Effector memory CD8-positive, alpha-beta T cell (primary cell): Measurements from ENCODE around the gene CDK19.
"Not testable (repeated sequence)": the region's sequence is repeated elsewhere in the genome, so short reads cannot be mapped to it uniquely, and the experiment has no call there.

ENCODE experiments used
- ATAC-seq: fragments of 150-1000 bp; cut with Tn5 transposase; replicated peaks from 2 replicates; pipeline ENCODE4 v1.10.0; 2021; ENCODE audit warnings: mild to moderate bottlenecking, moderate library complexity
- DNase-seq, 3 experiments: peaks; one replicate each; pipeline ENCODE4 v3.0.0; 2021
- H3K27ac Mint-ChIP-seq, 2 donors: one replicate each; pipeline ENCODE4 v1.8.0; 2022; ENCODE audit warnings: mild to moderate bottlenecking in 2 of 2, mixed read lengths in 2 of 2, moderate library complexity in 2 of 2
- H3K27me3 Mint-ChIP-seq, 2 donors: one replicate each; pipeline ENCODE4 v1.8.0; 2022; ENCODE audit warnings: mixed read lengths in 2 of 2
- H3K36me3 Mint-ChIP-seq: one replicate; pipeline ENCODE4 v1.8.0; 2022; ENCODE audit warnings: mild to moderate bottlenecking, moderate library complexity, mixed read lengths; ENCODE audit not compliant: insufficient read depth
- H3K4me1 Mint-ChIP-seq, 2 donors: one replicate each; pipeline ENCODE4 v1.8.0; 2022; ENCODE audit warnings: low read depth in 2 of 2, mixed read lengths in 2 of 2
- H3K4me3 Mint-ChIP-seq, 2 donors: one replicate each; pipeline ENCODE4 v1.8.0; 2022; ENCODE audit warnings: mild to moderate bottlenecking in 2 of 2, mixed read lengths in 2 of 2, moderate library complexity in 2 of 2
- H3K9me3 Mint-ChIP-seq, 2 donors: one replicate each; pipeline ENCODE4 v1.8.0; 2022; ENCODE audit warnings: mixed read lengths in 2 of 2

Gene CDK19

GRCh38 chr6:110600640-110601039, 214.6 kb downstream of the CDK19 start:
- H3K27ac Mint-ChIP-seq, H3K4me3 Mint-ChIP-seq, ATAC-seq: not testable (repeated sequence)

GRCh38 chr6:110597761-110598160, 217.5 kb downstream of the CDK19 start:
- Mint-ChIP-seq H3K4me1 (no peaks in the 10 kb centered on the region), H3K27me3 (no peaks in the 10 kb centered on the region), H3K36me3 (no peaks in the 10 kb centered on the region), H3K4me3 (no peak overlapping the region), H3K9me3 (peaks cover 0 to 2% of the 10 kb centered on the region in 2 donors), H3K27ac (no peak overlapping the region)
- ATAC-seq = no peak
- DNase-seq = no peak

More at GRCh38 chr6:110600640-110601039, 214.6 kb downstream of the CDK19 start:
- H3K4me1 Mint-ChIP-seq, DNase-seq, H3K36me3 Mint-ChIP-seq, H3K27me3 Mint-ChIP-seq, H3K9me3 Mint-ChIP-seq: not testable (repeated sequence)

- Mint-ChIP-seq H3K36me3 (no peaks in the 10 kb centered on the region), H3K9me3 (peaks cover 0 to 2% of the 10 kb centered on the region in 2 donors), H3K27ac (no peak overlapping the region), H3K4me1 (no peaks in the 10 kb centered on the region), H3K4me3 (no peak overlapping the region), H3K27me3 (no peaks in the 10 kb centered on the region)
- DNase-seq (no peak), ATAC-seq (no peak)
These were observed 218.9 kb downstream of the CDK19 start for GRCh38 chr6:110596354-110596753.

GRCh38 chr6:110595112-110595511, 220.2 kb downstream of the CDK19 start:
- Mint-ChIP-seq H3K27ac (no peak overlapping the region), H3K36me3 (no peaks in the 10 kb centered on the region), H3K4me1 (peaks cover 0 to 2% of the 10 kb centered on the region in 2 donors), H3K4me3 (no peak overlapping the region), H3K9me3 (peaks cover 0 to 2% of the 10 kb centered on the region in 2 donors), H3K27me3 (no peaks in the 10 kb centered on the region)
- no peak for ATAC-seq
- no peak for DNase-seq

GRCh38 chr6:110593637-110594036, 221.6 kb downstream of the CDK19 start:
- DNase-seq (no peak), ATAC-seq (no peak)
- Mint-ChIP-seq H3K4me1 (peaks cover 0 to 2% of the 10 kb centered on the region in 2 donors), H3K9me3 (peaks cover 0 to 2% of the 10 kb centered on the region in 2 donors), H3K4me3 (no peak overlapping the region), H3K27ac (no peak overlapping the region), H3K36me3 (no peaks in the 10 kb centered on the region), H3K27me3 (no peaks in the 10 kb centered on the region)

- no peaks in the 10 kb centered on the region for H3K27me3 Mint-ChIP-seq
- H3K9me3 Mint-ChIP-seq = peaks cover 0 to 2% of the 10 kb centered on the region in 2 donors
- no peaks in the 10 kb centered on the region for H3K36me3 Mint-ChIP-seq
- peaks cover 0 to 2% of the 10 kb centered on the region in 2 donors for H3K4me1 Mint-ChIP-seq
- H3K4me3 Mint-ChIP-seq = no peak overlapping the region
- no peak overlapping the region for H3K27ac Mint-ChIP-seq
- no peak for DNase-seq
- no peak for ATAC-seq
These were observed 222.5 kb downstream of the CDK19 start for GRCh38 chr6:110592765-110593164.

GRCh38 chr6:110590821-110591351, 224.4 kb downstream of the CDK19 start:
- no peak for ATAC-seq
- no peak for DNase-seq
- Mint-ChIP-seq H3K4me3 (no peak overlapping the region), H3K27ac (no peak overlapping the region), H3K36me3 (no peaks in the 10 kb centered on the region), H3K27me3 (no peaks in the 10 kb centered on the region), H3K9me3 (peaks cover 0 to 2% of the 10 kb centered on the region in 2 donors), H3K4me1 (peaks cover 0 to 2% of the 10 kb centered on the region in 2 donors)

- Mint-ChIP-seq H3K27me3 (no peaks in the 10 kb centered on the region), H3K4me3 (no peak overlapping the region), H3K27ac (no peak overlapping the region)
These were observed 225.3 kb downstream of the CDK19 start for GRCh38 chr6:110589865-110590513.

GRCh38 chr6:110587328-110587727, 227.9 kb downstream of the CDK19 start:
- ATAC-seq = no peak
- H3K9me3 Mint-ChIP-seq = no peaks in the 10 kb centered on the region
- no peak overlapping the region for H3K4me3 Mint-ChIP-seq
- no peak for DNase-seq
- H3K27me3 Mint-ChIP-seq = no peaks in the 10 kb centered on the region
- H3K36me3 Mint-ChIP-seq = no peaks in the 10 kb centered on the region
- H3K4me1 Mint-ChIP-seq = peaks cover 0 to 2% of the 10 kb centered on the region in 2 donors
- no peak overlapping the region for H3K27ac Mint-ChIP-seq

More at GRCh38 chr6:110589865-110590513, 225.3 kb downstream of the CDK19 start:
- DNase-seq (no peak), ATAC-seq (peak; percentile 42)
- Mint-ChIP-seq H3K36me3 (no peaks in the 10 kb centered on the region), H3K9me3 (peaks cover 0 to 2% of the 10 kb centered on the region in 2 donors), H3K4me1 (peaks cover 0 to 2% of the 10 kb centered on the region in 2 donors)

GRCh38 chr6:110581679-110582078, 233.6 kb downstream of the CDK19 start:
- DNase-seq = no peak
- H3K27ac Mint-ChIP-seq = no peak overlapping the region

GRCh38 chr6:110577596-110578167, 237.6 kb downstream of the CDK19 start:
- H3K4me3 Mint-ChIP-seq, ATAC-seq, DNase-seq, H3K9me3 Mint-ChIP-seq, H3K36me3 Mint-ChIP-seq, H3K27ac Mint-ChIP-seq, H3K4me1 Mint-ChIP-seq: not testable (repeated sequence)
- peaks cover 9 to 28% of the 10 kb centered on the region in 2 donors for H3K27me3 Mint-ChIP-seq

More at GRCh38 chr6:110581679-110582078, 233.6 kb downstream of the CDK19 start:
- H3K9me3 Mint-ChIP-seq = peaks cover 0 to 7% of the 10 kb centered on the region in 2 donors
- peaks cover 9 to 19% of the 10 kb centered on the region in 2 donors for H3K27me3 Mint-ChIP-seq
- H3K4me3 Mint-ChIP-seq = no peak overlapping the region
- ATAC-seq = no peak
- no peaks in the 10 kb centered on the region for H3K36me3 Mint-ChIP-seq
- H3K4me1 Mint-ChIP-seq = no peaks in the 10 kb centered on the region

- Mint-ChIP-seq H3K4me3 (no peak overlapping the region), H3K9me3 (peaks cover 0 to 7% of the 10 kb centered on the region in 2 donors), H3K36me3 (no peaks in the 10 kb centered on the region), H3K27ac (no peak overlapping the region), H3K27me3 (peaks cover 9 to 28% of the 10 kb centered on the region in 2 donors), H3K4me1 (no peaks in the 10 kb centered on the region)
- DNase-seq (no peak), ATAC-seq (no peak)
These were observed 239.3 kb downstream of the CDK19 start for GRCh38 chr6:110575925-110576463.

GRCh38 chr6:110574817-110575216, 240.5 kb downstream of the CDK19 start:
- Mint-ChIP-seq H3K27ac (no peak overlapping the region), H3K36me3 (no peaks in the 10 kb centered on the region), H3K4me1 (no peaks in the 10 kb centered on the region), H3K27me3 (peaks cover 9 to 28% of the 10 kb centered on the region in 2 donors), H3K4me3 (no peak overlapping the region), H3K9me3 (peaks cover 0 to 7% of the 10 kb centered on the region in 2 donors)
- no peak for ATAC-seq
- no peak for DNase-seq

- H3K4me3 Mint-ChIP-seq = no peak overlapping the region
- H3K27ac Mint-ChIP-seq = no peak overlapping the region
- ATAC-seq (no peak), DNase-seq (no peak)
- H3K9me3 Mint-ChIP-seq = no peaks in the 10 kb centered on the region
- no peaks in the 10 kb centered on the region for H3K4me1 Mint-ChIP-seq
- no peaks in the 10 kb centered on the region for H3K36me3 Mint-ChIP-seq
- peaks cover under 1 to 18% of the 10 kb centered on the region in 2 donors for H3K27me3 Mint-ChIP-seq
These were observed 241.7 kb downstream of the CDK19 start for GRCh38 chr6:110573537-110573936.
